Cardiac septum (tissue), 1 donor: ENCODE data around the gene RPL35. TPM values are rescaled to one million over a fixed set of nuclear protein-coding genes. Genes with fewer than 3 reads are reported as not detected.

Source experiments
- DNase-seq: peaks from one replicate; pipeline ENCODE4 v3.0.0-alpha.2; 2020; ENCODE audit warnings: low spot score
- intact Hi-C: fragments of 100-400 bp; cut with DNase I; formaldehyde crosslinking; loops from one replicate; pipeline ENCODE4 v1.14.0; 2022
- total RNA-seq: library from RNA; stranded (reverse); fragmentation: NEBNext Ultra II Directional; extraction: Animal tissue kit (Norgen Biotek cat#: 25700); gene quantifications from one replicate; pipeline ENCODE4 v1.2.1, GENCODE V29; 2021
- donor health status: DM: no; HTN: no; CAD: no.

The RPL35 gene
- total RNA-seq, 1 donor from 2014 or later, result 610 TPM

- no peak for DNase-seq
- intact Hi-C loops, result no loop called here
Measured at GRCh38 chr9:124878021-124878420, 16.3 kb upstream of the RPL35 start.

GRCh38 chr9:124877021-124877782, 15.4 kb upstream of the RPL35 start:
- DNase-seq, result no peak

GRCh38 chr9:124875501-124875900, 13.7 kb upstream of the RPL35 start:
- DNase-seq, result no peak
- intact Hi-C loops, result no loop called here

More at GRCh38 chr9:124877021-124877782, 15.4 kb upstream of the RPL35 start:
- intact Hi-C loops, result no loop called here

GRCh38 chr9:124873664-124874063, 11.9 kb upstream of the RPL35 start:
- intact Hi-C loops, result loop anchor here (5.0 kb wide), 1 partner anchor 269 kb away; the partner anchor contains the start of gene SCAI
- DNase-seq, result no peak

GRCh38 chr9:124871156-124871561, 9.4 kb upstream of the RPL35 start:
- intact Hi-C loops, result loop anchor here (5.0 kb wide), 1 partner anchor 271 kb away; the partner anchor contains the start of gene SCAI
- no peak for DNase-seq

GRCh38 chr9:124870723-124871122, 9.0 kb upstream of the RPL35 start:
- no peak for DNase-seq
- intact Hi-C loops, result loop anchor here (5.0 kb wide), 1 partner anchor 272 kb away; the partner anchor contains the start of gene SCAI

- DNase-seq, result no peak
- intact Hi-C loops, result loop anchor here (2.0 to 5.0 kb wide), 2 partner anchors 71 to 272 kb away; partner anchors contain the start of genes GOLGA1 and SCAI
Measured at GRCh38 chr9:124869986-124870560, 8.3 kb upstream of the RPL35 start.

- intact Hi-C loops, result loop anchor here (2.0 kb wide), 1 partner anchor 71 kb away; the partner anchor contains the start of gene GOLGA1
- DNase-seq, result no peak
Measured at GRCh38 chr9:124869466-124869985, 7.8 kb upstream of the RPL35 start.

- intact Hi-C loops, result loop anchor here (2.0 kb wide), 1 partner anchor 72 kb away; the partner anchor contains the start of gene GOLGA1
- DNase-seq, result peak; percentile 95
Measured at GRCh38 chr9:124868511-124869465, 7.0 kb upstream of the RPL35 start.

- intact Hi-C loops, result no loop called here
- no peak for DNase-seq
Measured at GRCh38 chr9:124863371-124863871, 1.7 kb upstream of the RPL35 start.

- no peak for DNase-seq
- intact Hi-C loops, result no loop called here
Measured at GRCh38 chr9:124860582-124861341, 995 bp downstream of the RPL35 start.

- intact Hi-C loops, result no loop called here
- DNase-seq, result no peak
Measured at GRCh38 chr9:124859803-124860581, 1.8 kb downstream of the RPL35 start.

- DNase-seq, result no peak
- intact Hi-C loops, result no loop called here
Measured at GRCh38 chr9:124858330-124859046, 3.3 kb downstream of the RPL35 start.

- intact Hi-C loops, result no loop called here
- no peak for DNase-seq
Measured at GRCh38 chr9:124857533-124858162, 4.1 kb downstream of the RPL35 start.

- no peak for DNase-seq
- intact Hi-C loops, result no loop called here
Measured at GRCh38 chr9:124855944-124856765, 5.6 kb downstream of the RPL35 start.

- DNase-seq, result no peak
- intact Hi-C loops, result no loop called here
Measured at GRCh38 chr9:124855566-124855943, 6.2 kb downstream of the RPL35 start.
